Stimulated activated CD4-positive, alpha-beta T cell treated with anti-CD3 and anti-CD28 coated beads, Interleukin-12 subunit alpha, Interleukin-12 subunit beta, amount 100 ng/mL, for 48 hours (primary cell): ENCODE measurements around the gene GPR27.

Experiments used
- DNase-seq, 3 donors: peaks; one replicate each; pipeline ENCODE4 v3.0.0-alpha.2; 2020; ENCODE audit warnings: low read depth in 2 of 3, low spot score in 1 of 3

Gene GPR27

DNA sequence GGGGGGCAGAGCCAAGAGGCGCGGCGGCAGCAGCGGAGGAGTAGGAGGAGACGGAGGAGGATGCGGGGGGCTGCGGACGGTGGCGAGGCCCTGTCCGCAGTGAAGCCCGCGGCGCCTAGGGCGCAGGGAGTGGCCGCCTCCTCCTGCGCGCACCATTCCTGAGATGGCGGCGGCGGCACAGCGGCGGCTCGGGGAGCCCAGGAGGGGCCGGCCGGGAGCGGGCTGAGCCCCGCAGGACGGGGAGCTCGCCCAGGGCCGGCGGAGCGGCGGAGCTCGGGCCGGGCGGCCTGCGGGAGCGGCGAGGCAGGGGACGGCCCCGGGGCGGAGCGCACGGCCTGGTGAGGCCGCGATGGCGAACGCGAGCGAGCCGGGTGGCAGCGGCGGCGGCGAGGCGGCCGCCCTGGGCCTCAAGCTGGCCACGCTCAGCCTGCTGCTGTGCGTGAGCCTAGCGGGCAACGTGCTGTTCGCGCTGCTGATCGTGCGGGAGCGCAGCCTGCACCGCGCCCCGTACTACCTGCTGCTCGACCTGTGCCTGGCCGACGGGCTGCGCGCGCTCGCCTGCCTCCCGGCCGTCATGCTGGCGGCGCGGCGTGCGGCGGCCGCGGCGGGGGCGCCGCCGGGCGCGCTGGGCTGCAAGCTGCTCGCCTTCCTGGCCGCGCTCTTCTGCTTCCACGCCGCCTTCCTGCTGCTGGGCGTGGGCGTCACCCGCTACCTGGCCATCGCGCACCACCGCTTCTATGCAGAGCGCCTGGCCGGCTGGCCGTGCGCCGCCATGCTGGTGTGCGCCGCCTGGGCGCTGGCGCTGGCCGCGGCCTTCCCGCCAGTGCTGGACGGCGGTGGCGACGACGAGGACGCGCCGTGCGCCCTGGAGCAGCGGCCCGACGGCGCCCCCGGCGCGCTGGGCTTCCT is at the start of gene GPR27:
TSS of gene GPR27 (plus strand) at position 155 of the 909 bp plus-strand sequence. CDS start at position 350, 195 bp downstream.
- peak in 1 of 3 donors; percentile 16 for DNase-seq

- DNase-seq, result no peak
Observed at GRCh38 chr3:71704915-71705314, 48.7 kb upstream of the GPR27 start.

DNA sequence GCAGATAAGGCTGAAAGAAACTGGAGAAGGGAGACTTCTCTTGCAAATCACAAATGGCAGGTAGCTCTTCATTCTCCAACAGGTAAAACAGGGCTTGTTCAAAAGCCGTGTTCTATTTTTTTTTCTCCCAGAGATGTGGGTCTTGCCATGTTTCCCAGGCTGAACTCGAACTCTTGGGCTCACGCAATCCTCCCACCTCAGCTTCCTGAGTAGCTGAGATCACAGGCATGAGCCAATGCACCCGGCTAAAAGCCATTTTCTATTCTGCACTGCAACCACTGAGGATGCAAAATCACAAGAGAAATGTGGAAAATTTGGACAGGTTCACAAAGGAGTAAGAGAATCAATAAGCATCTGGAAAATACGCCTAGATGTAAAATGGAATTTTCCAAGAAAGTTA is 48.0 kb upstream of the GPR27 start:
- no peak for DNase-seq

DNA sequence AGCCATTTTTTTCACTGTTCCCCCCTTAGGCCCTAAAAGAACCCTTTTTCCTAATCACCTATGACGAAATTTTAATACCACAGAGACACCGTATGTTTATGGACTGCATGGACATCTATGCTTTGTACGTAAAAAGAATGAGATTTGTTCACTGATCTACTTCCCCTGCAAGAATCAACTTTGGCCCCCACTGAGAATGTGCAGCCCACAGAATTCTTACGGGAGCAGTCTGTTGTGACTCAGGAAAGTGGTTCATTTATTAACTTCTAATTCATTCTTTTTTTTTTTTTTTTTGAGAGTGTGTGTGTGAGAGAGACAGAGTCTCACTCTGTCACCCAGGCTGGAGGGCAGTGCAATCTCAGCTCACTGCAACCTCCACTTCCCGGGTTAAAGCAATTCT is 46.1 kb upstream of the GPR27 start:
- DNase-seq, result no peak

DNA sequence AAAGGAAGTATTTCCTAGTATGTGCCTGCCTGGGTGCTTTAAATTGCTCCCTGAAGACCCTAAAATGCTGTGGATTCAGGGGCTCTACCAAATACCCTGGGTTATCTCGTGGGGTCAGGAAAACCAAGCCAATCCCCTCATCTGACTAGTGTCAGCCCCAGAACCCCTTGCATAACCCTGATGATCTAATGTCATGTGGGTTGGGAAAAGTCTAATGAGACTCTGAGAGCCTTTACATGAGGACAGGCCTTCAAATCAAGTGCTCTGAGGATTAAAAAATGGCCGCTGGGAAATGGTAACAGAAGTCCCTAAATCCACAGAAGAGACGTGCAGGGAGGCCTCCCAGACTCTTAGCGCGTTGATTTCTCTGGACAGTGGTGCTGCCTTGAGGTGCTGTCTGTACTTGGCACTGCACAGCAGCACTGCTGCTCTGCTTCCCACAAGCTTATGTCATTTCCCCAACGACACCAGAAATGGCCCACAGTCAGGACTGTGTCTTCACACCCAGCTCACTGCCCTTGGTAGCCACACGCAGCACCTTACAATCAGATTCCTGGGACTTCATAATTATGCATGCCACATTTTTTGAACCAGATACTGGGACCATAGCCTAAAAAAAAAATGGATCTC is 45.1 kb upstream of the GPR27 start:
- DNase-seq, result no peak

- DNase-seq, result no peak
Observed at GRCh38 chr3:71709908-71710511, 43.6 kb upstream of the GPR27 start.

- DNase-seq, result no peak
Observed at GRCh38 chr3:71710906-71711494, 42.7 kb upstream of the GPR27 start.

- no peak for DNase-seq
Observed at GRCh38 chr3:71713041-71713440, 40.6 kb upstream of the GPR27 start.

GRCh38 chr3:71714595-71714994 is 39.1 kb upstream of the GPR27 start:
- no peak for DNase-seq

- DNase-seq, result no peak
Observed at GRCh38 chr3:71718072-71718471, 35.6 kb upstream of the GPR27 start.

- DNase-seq, result no peak
Observed at GRCh38 chr3:71721002-71721401, 32.7 kb upstream of the GPR27 start.

- no peak for DNase-seq
Observed at GRCh38 chr3:71721651-71722157, 32.0 kb upstream of the GPR27 start.

DNA sequence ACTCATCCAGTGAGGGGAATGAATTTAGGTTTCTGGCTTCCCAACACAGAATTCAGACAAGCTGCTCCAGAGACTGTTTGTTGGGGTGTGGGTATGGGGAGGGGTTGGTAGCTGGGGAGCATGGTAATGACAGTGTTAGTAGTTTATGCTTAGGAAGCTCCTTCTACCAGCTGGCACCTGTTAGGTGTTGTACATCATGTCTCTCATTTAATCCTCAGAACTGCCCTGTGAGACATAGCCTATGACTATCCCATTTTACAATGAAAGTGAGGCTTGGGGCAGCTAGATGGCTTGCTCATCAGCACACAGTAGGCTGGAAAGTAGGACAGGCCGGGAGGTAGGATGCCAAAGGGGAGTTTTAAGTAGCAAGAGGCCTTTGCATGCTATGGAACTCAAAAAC is 31.0 kb upstream of the GPR27 start:
- no peak for DNase-seq

- peak in 2 of 3 donors; percentile 37 to 53 for DNase-seq
Observed at GRCh38 chr3:71723452-71724170, 30.0 kb upstream of the GPR27 start.

- no peak for DNase-seq
Observed at GRCh38 chr3:71724171-71724453, 29.5 kb upstream of the GPR27 start.

DNA sequence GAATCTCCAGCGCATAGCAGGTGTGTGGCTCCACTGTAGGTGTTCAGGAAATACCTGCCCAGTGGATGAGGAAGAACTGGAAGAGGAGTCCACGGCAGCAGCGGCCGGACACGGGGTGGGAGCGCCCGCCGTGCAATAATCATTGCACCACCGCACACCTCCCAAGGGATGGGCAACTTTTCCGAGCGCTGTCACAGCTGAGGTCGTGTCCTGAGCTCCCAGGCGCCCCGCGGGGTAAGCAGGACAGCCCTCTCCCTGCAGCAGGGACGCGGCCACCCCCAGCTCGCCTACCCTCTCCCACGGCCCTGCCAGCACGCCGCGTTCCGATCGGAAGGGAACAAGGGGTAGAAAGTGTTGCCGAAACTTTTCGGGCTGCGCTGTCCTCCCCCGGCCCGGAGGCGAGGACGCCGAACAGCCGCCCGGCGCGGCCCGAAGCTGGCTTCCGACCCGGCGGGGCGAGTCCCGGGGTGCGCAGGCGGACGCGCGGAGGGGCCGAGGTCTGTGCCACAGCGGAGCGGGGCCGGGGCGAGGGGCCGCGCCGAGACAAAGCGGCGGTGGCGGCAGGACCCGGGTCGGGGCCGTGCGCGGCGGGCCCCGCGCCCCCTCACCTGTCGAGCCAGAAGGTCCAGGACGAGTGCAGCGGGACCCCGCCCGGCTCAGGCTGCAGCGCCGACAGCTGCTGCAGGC is 28.9 kb upstream of the GPR27 start:
- DNase-seq, result no peak

- no peak for DNase-seq
Observed at GRCh38 chr3:71725271-71725991, 28.2 kb upstream of the GPR27 start, which contains the start of gene EIF4E3. EIF4E3 (minus strand) TSS chr3:71725402; CDS start chr3:71725367, 35 bp downstream.

DNA sequence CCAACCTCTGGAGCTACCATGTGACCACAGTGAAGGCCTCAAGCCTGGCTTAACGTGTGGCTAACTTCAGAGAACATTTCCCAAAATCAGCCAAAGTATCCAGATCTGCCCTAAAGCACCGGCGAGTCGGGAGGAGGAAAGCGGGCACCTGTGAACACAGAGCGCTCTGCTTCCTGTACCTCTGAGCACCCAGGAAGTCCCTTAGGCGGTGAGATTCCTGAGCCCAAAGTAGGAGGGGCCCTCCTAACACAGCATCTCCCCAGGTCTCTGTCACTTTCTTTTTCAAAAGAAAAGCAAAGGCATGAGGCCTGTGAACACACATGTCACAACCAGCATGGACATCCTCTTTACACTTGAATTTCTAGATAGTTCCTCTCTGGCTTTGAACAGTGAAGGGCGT is 27.5 kb upstream of the GPR27 start:
- DNase-seq, result no peak

GRCh38 chr3:71728632-71729342 is 24.9 kb upstream of the GPR27 start:
- no peak for DNase-seq
